ENCODE measurements around the gene NBPF1.
"Not testable (repeated sequence)": the region's sequence is repeated elsewhere in the genome, so short reads cannot be mapped to it uniquely, and the experiment has no call there.

Gene NBPF1

DNA sequence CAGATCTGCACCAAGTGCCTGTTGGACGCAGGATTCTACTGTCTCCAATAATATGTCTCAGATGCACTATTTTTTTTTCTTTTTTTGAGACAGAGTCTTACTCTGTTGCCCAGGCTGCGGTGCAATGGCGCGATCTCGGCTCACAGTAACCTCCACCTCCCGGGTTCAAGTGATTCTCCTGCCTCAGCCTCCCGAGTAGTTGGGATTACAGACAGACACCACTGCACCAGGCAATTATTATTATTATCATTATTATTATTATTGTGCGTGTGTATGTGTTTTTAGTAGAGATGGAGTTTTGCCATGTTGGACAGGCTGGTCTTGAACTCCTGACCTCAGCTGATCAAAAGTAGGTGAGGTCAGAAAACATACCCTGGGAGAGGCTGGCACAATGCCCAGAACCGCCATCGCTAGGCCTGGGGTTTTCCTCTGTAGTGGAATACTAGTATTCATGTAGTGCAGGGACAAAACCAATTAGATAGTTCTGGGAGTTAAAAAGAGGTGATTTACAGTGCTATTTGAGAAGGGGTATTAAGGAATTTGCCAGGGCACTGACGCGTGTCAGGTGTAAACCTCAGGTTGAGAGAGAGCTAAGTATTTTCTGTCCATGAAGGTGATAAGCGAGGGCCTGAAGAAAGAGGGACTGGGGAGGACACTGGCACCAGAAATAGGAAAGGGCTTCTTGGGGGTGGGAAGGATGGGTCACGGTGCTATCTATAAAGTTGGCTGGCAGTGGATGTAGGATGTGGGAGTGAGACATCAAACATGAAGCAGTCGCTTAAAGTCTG, 100.5 kb downstream of the NBPF1 start:
- not testable (repeated sequence) for DNase-seq (ENCODE audit: low spot score)
